Left renal cortex interstitium (tissue), 4 donors: ENCODE measurements around the gene GARNL3. TPM values are rescaled to one million over a fixed set of nuclear protein-coding genes. Genes with fewer than 3 reads are reported as not detected.

Experiments used
- DNase-seq, 4 donors: peaks; one replicate each; pipeline ENCODE4 v3.0.0-alpha.2; 2013; ENCODE audit warnings: low read depth in 4 of 4, low spot score in 2 of 4, missing footprints in 1 of 4
- polyA plus RNA-seq, 4 donors: library from polyadenylated mRNA; unstranded; fragments of 120-200 nt; gene quantifications; one replicate each; pipeline ENCODE4 v1.2.1, GENCODE V29; 2013; ENCODE audit not compliant: insufficient read length in 4 of 4

Gene GARNL3
- polyA plus RNA-seq, 4 donors, result 12.9 to 19.8 (median 16.7) TPM

DNA sequence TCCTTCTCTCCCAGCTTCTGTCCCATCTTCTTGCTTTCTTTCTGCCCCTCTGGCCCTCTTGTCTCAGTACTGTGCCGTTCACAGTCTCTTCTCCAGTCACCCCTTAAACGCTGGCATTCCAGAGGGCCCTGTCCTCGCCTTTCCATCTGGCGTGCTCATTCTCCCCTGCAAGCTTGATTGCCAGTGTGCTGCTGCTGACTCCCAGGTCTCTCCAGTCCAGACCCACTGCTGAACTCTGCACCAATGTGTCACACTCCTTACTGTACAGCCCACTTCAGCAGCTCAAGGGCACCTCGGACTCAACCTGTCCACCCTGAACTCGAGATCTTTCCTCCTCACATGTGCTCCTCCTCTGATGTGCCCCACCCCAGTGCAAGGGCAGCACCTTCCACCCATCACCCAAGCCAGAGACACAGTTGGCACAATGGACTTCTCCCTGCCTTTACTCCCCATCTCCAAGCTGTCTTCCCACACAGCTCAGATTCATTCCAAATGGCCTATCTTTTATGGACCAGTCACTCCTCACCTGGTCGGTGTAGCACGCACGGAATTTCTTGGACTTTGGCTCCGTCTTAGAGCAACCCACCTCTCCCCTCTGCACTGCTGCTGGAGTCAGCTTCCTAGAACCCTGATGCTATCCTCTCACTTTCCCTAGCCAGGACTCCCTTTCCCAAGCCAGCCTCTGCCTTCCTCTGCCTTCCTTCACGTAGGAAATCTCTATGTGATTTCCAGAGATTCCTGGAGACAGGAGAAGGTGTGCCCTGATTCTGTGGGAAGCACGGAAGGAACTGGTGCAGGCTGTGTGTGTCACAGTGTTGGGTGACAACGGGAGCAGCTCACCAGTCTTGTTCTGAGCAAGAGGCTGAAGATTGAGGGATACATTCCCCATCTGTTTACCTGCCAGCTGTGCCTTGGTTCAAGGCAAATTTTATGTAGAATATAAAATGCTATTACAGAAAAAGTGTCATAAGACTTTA is 106.4 kb downstream of the GARNL3 start:
- DNase-seq, result no peak

- no peak for DNase-seq
These were observed 115.9 kb downstream of the GARNL3 start for GRCh38 chr9:127380479-127380878.

DNA sequence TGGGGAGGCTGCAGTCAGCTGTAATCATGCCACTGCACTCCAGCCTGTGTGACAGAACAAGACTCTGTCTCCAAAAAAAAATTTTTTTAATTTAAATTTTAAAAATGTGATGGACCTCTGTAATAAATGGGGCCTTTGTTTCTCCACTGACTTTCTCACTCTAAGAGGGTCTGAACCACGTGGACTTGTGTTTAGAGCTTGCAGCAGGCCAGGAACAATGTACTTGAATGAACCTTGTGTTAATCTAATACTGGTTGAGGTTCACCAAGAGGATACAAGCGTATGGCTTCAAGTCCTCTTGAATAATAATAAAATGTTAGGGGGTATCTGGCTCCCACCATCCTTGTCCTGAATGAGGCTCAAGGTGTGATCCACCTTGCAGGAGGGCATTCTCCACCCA is 118.0 kb downstream of the GARNL3 start:
- no peak for DNase-seq

DNA sequence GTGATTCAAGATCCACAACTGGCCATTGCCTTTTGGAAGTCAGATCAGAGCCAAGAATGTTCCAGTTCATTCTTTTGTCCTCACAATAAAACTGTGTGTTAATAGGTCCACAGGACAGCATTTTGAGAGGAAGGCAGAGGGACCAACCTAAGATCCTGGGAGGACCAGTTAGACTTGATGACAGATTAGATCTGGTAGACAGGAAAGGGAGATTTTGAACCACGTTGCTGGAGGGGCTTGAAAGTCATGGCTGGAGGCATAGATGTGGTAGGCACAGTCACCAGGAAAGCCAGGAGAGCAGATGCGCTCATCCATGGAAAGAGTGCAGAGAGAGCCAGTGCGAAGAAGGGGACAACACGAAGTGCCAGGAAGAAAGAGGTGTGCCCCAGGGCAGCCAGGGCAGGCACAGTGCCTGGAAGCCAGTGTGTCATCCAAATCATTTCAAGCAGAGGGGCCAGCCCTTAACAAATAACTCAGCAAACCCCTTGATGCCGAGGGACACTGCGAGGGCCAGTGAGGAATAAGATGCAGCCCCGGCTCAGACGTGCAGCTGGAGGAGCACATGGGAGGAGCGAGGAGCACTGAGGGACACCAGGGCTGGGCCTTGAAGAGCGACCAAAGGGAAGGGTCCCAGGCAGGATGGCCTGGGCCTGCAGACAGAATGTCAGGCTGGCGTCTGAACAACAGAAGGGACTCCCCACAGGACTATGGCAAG is 119.6 kb downstream of the GARNL3 start:
- DNase-seq, result no peak

DNA sequence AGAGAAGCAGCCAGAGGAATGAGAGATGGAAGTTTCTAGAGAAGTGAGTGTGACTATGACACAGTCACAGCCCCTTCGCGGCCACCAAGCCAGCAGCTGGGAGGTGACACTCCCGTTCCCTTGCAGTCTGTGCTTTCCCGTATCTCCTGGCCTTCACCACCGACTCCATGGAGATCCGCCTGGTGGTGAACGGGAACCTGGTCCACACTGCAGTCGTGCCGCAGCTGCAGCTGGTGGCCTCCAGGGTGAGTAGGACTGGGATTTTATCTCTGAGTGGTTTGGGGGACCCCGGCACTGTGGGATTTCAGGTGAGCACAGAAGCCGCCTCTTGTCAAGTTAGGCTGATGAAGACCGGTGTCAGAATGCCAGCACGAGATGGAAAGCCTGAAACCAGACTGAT is 120.3 kb downstream of the GARNL3 start:
- DNase-seq, result no peak

- DNase-seq, result no peak
These were observed 121.7 kb downstream of the GARNL3 start for GRCh38 chr9:127386249-127386648.

DNA sequence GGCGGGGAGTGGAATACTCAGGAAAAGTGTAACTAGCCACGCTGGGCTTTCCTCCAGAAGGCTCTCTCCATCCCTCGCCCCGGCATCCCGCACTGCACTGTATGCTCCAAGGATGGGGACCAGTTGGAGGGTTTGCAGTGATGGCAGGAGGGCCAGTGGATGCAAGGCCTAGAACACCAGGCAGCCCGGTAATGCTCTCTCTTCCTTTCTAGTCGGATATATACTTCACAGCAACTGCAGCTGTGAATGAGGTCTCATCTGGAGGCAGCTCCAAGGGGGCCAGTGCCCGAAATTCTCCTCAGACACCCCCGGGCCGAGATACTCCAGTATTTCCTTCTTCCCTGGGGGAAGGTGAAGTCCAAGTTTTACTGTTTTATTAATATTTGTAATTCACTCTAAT is 122.4 kb downstream of the GARNL3 start:
- DNase-seq, result no peak

DNA sequence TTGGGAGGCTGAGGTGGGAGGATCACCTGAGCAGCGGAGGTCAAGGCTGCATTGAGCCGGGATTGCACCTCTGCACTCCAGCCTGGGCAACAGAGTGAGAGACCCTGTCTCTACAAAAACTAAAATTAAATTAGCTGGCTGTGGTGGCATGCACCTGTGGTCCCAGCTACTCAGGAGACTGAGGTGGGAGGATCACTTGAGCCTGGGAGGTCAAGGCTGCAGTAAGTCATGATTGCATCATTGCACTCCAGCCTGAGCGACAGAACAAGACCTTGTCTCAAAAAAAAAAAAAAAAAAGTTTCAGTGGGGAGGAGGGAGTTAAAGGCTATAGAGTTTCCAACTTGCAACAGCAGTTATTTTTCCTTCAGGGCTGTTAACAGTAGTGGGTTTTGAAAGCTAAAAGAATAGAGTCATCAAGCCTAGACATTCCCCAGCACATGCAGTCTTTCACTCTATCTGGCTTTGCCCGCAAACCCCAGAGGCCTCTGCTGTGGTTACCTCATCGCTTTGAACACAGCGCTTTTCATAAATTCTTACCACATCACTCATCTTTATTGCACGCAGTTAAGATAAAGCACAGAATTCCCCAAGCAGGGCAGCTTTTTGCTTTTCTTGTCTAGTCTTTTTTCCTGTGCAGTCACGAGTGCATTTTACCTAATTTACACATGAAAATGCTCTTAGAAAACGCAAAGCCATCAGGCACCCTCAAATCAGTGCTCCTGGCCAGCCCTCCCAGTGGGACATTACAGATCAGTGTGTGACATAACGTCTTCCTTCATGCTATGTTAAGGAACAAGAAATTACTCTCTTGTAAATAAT is 123.7 kb downstream of the GARNL3 start:
- DNase-seq, result peak; percentile 41 to 62 (median 52)

GRCh38 chr9:127388856-127389238 is 124.3 kb downstream of the GARNL3 start:
- no peak for DNase-seq

- DNase-seq, result no peak
These were observed 125.0 kb downstream of the GARNL3 start for GRCh38 chr9:127389381-127390247.

GRCh38 chr9:127390248-127390545 is 125.6 kb downstream of the GARNL3 start:
- no peak for DNase-seq

GRCh38 chr9:127390563-127390962 is 126.0 kb downstream of the GARNL3 start:
- DNase-seq, result no peak

DNA sequence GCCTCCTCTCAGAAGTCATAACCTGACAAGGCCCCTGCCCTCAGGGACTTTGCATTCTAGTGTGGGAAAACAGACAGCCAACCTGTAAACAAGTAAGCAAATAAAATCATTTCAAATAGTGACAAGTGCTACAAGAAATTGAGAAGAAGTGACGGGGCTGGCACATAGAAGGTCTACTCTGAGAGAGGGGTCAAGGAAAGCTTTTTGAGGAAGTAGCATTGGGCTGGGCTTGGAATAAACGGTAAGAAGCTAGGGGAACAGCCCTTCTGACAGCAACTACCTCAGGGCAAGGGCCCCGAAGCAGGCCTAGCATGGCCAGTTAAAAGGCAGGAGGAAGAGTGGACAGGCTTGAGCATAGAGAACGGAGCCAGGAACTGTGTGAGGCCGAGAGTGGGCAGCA is 127.6 kb downstream of the GARNL3 start:
- no peak for DNase-seq

- no peak for DNase-seq
These were observed 128.4 kb downstream of the GARNL3 start for GRCh38 chr9:127392976-127393375.

GRCh38 chr9:127393645-127394044 is 129.1 kb downstream of the GARNL3 start:
- peak in 2 of 4 donors; percentile 24 to 37 for DNase-seq

GRCh38 chr9:127395497-127396252 is 131.1 kb downstream of the GARNL3 start:
- no peak for DNase-seq

DNA sequence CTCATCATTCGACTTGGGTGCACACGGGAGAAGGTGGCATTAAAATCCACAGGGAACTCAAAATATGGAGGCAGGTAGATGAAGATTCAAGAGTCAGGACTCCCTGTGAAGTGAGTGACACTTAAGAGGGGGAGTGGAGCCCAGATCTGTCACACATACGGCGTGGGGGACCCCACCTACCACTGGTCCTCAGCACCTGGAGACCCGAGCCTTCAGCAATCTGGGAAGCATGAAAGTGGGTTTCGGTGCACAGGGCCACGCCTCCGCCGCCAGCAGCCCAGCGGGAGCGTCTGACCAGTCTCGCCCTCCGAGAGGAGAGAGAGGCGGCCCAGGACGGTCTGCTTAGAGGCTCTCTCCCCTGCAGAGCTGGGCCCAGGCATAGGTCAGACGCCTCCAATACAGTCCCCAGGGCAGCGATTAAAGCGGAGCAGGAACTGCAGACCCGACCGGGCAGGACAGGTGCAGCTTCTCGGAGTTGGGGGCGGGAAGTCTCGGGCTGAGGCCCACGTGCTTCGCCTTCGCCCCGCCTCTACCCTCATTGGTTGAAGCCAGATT is 131.8 kb downstream of the GARNL3 start:
- DNase-seq, result no peak

GRCh38 chr9:127396808-127397645 is 132.5 kb downstream of the GARNL3 start, which contains the start of gene SLC2A8:
SLC2A8 (plus strand) TSS chr9:127397169; CDS start chr9:127397231, 62 bp downstream.
- DNase-seq, result peak; percentile 97 to 100 (median 98)
